Calu3 (cell line): Measurements from ENCODE around the gene KIRREL3. TPM values are rescaled to one million over a fixed set of nuclear protein-coding genes. Genes with fewer than 3 reads are reported as not detected.

Experiments
- BruUV-seq: library from RNA; stranded (reverse); fragments of 400-500 nt; replicated peaks from 2 replicates; lab custom pipeline; 2021; lab: Mats Ljungman, UMichigan
- CTCF ChIA-PET: fragments of 300-600 bp; sonication (Branson Sonifier 250); formaldehyde crosslinking; loops from one replicate; lab custom pipeline; 2022; ENCODE audit warnings: antibody characterized with exemption; lab: Charles Lee
- DNase-seq: peaks from one replicate; pipeline ENCODE4 v3.0.0; 2022
- H3K27ac Mint-ChIP-seq: one replicate; pipeline ENCODE4 v1.8.0; 2022; ENCODE audit warnings: mixed read lengths; ENCODE audit not compliant: unreplicated experiment
- H3K27me3 Mint-ChIP-seq: one replicate; pipeline ENCODE4 v1.8.0; 2022; ENCODE audit warnings: mixed read lengths; ENCODE audit not compliant: unreplicated experiment
- H3K36me3 Mint-ChIP-seq: one replicate; pipeline ENCODE4 v1.8.0; 2022; ENCODE audit warnings: mild to moderate bottlenecking, moderate library complexity, mixed read lengths; ENCODE audit not compliant: insufficient read depth, unreplicated experiment
- H3K4me1 Mint-ChIP-seq: one replicate; pipeline ENCODE4 v1.8.0; 2022; ENCODE audit warnings: mild to moderate bottlenecking, low read depth, mixed read lengths; ENCODE audit not compliant: unreplicated experiment
- H3K4me3 Mint-ChIP-seq: one replicate; pipeline ENCODE4 v1.8.0; 2022; ENCODE audit warnings: mild to moderate bottlenecking, low read depth, moderate library complexity, mixed read lengths; ENCODE audit not compliant: unreplicated experiment
- H3K9me3 Mint-ChIP-seq: one replicate; pipeline ENCODE4 v1.8.0; 2022; ENCODE audit warnings: low read depth, mixed read lengths; ENCODE audit not compliant: unreplicated experiment
- CTCF ChIP-seq: fragments of 200-600 bp; IDR thresholded peaks from one replicate; pipeline ENCODE4 v1.8.0; 2022; ENCODE audit warnings: antibody characterized with exemption; ENCODE audit not compliant: unreplicated experiment
- intact Hi-C: fragments of 100-400 bp; cut with micrococcal nuclease; formaldehyde crosslinking; loops from one replicate; pipeline ENCODE4 v1.10.0; 2022; ENCODE audit not compliant: unreplicated experiment
- total RNA-seq: library from RNA; stranded (reverse); gene quantifications from 2 replicates; pipeline ENCODE4 v1.2.3, GENCODE V29; 2022

The KIRREL3 gene
- total RNA-seq, 1 experiment from 2014 or later = 0.26 TPM

GRCh38 chr11:126452241-126453101 is 548.1 kb downstream of the KIRREL3 start:
- intact Hi-C loops = no loop called here
- CTCF ChIA-PET = no interaction called here
- H3K4me3 Mint-ChIP-seq = no peak overlapping the region
- peaks cover 3% of the 10 kb centered on the region for H3K9me3 Mint-ChIP-seq
- no peak for TF ChIP-seq CTCF
- H3K36me3 Mint-ChIP-seq = no peaks in the 10 kb centered on the region
- H3K27me3 Mint-ChIP-seq = peaks cover 17% of the 10 kb centered on the region
- no peak overlapping the region for H3K27ac Mint-ChIP-seq
- no peaks in the 10 kb centered on the region for H3K4me1 Mint-ChIP-seq
- BruUV-seq = no TSS peak
- no peak for DNase-seq

- H3K4me1 Mint-ChIP-seq = no peaks in the 10 kb centered on the region
- CTCF ChIA-PET = no interaction called here
- DNase-seq = no peak
- peaks cover 28% of the 10 kb centered on the region for H3K27me3 Mint-ChIP-seq
- no peak overlapping the region for H3K27ac Mint-ChIP-seq
- BruUV-seq = no TSS peak
- H3K4me3 Mint-ChIP-seq = no peak overlapping the region
- intact Hi-C loops = no loop called here
- TF ChIP-seq CTCF = no peak
- peaks cover 3% of the 10 kb centered on the region for H3K9me3 Mint-ChIP-seq
- no peaks in the 10 kb centered on the region for H3K36me3 Mint-ChIP-seq
Measured at GRCh38 chr11:126451211-126451802, 549.3 kb downstream of the KIRREL3 start.

GRCh38 chr11:126450806-126451205 is 549.8 kb downstream of the KIRREL3 start:
- intact Hi-C loops = no loop called here
- no peak for DNase-seq
- H3K27me3 Mint-ChIP-seq = peaks cover 33% of the 10 kb centered on the region
- no peak for TF ChIP-seq CTCF
- no TSS peak for BruUV-seq
- H3K36me3 Mint-ChIP-seq = no peaks in the 10 kb centered on the region
- no peaks in the 10 kb centered on the region for H3K4me1 Mint-ChIP-seq
- H3K4me3 Mint-ChIP-seq = no peak overlapping the region
- CTCF ChIA-PET = no interaction called here
- H3K9me3 Mint-ChIP-seq = peaks cover 3% of the 10 kb centered on the region
- H3K27ac Mint-ChIP-seq = no peak overlapping the region

- Mint-ChIP-seq H3K4me1 (no peaks in the 10 kb centered on the region), H3K4me3 (no peak overlapping the region), H3K36me3 (no peaks in the 10 kb centered on the region), H3K9me3 (peaks cover 3% of the 10 kb centered on the region), H3K27ac (no peak overlapping the region), H3K27me3 (peaks cover 36% of the 10 kb centered on the region)
- no peak for DNase-seq
- intact Hi-C loops = no loop called here
- BruUV-seq = no TSS peak
- TF ChIP-seq CTCF = no peak
- CTCF ChIA-PET = no interaction called here
Measured at GRCh38 chr11:126450198-126450597, 550.4 kb downstream of the KIRREL3 start.
